Neural cell (in vitro differentiated cells): Measurements from ENCODE around the gene GARIN5A.

Source experiments
- EP300 ChIP-seq: fragments of 450-650 bp; conservative IDR thresholded peaks from 2 replicates; pipeline ENCODE4 v1.6.1; 2014; ENCODE audit warnings: antibody characterized with exemption, mild to moderate bottlenecking, moderate library complexity; ENCODE audit not compliant: poor library complexity, severe bottlenecking
- EZH2 ChIP-seq: fragments of 200-600, 300-800 bp; shearing (Covaris generic), sonication (generic); IDR thresholded peaks from 2 replicates; pipeline ENCODE4 v1.6.1; 2014; ENCODE audit warnings: antibody characterized with exemption, low read length, borderline replicate concordance, mild to moderate bottlenecking; ENCODE audit not compliant: insufficient read depth, poor library complexity, severe bottlenecking
- POLR2AphosphoS5 ChIP-seq: IDR thresholded peaks from 2 replicates; pipeline ENCODE4 v1.6.1; 2012
- RAD21 ChIP-seq: fragments of 450-650 bp; conservative IDR thresholded peaks from 2 replicates; pipeline ENCODE4 v1.6.1; 2014; ENCODE audit warnings: antibody characterized with exemption, mild to moderate bottlenecking, moderate library complexity
- SMC3 ChIP-seq: fragments of 450-650 bp; conservative IDR thresholded peaks from 2 replicates; pipeline ENCODE4 v1.6.1; 2014; ENCODE audit warnings: antibody characterized with exemption, mild to moderate bottlenecking, moderate library complexity; ENCODE audit not compliant: poor library complexity
- TAF1 ChIP-seq: IDR thresholded peaks from 2 replicates; pipeline ENCODE4 v1.6.1; 2012; ENCODE audit warnings: low read depth
- TF ChIP-seq, protein P1 (sequence below): fragments of 450-650 bp; IDR thresholded peaks from 2 replicates; pipeline ENCODE4 v1.5.1; 2014; ENCODE audit warnings: antibody characterized with exemption, mild to moderate bottlenecking, moderate library complexity; ENCODE audit not compliant: poor library complexity, severe bottlenecking
- TF ChIP-seq, protein P2 (sequence below): IDR thresholded peaks from 2 replicates; pipeline ENCODE4 v1.6.1; 2012; ENCODE audit warnings: borderline replicate concordance

DNA sequence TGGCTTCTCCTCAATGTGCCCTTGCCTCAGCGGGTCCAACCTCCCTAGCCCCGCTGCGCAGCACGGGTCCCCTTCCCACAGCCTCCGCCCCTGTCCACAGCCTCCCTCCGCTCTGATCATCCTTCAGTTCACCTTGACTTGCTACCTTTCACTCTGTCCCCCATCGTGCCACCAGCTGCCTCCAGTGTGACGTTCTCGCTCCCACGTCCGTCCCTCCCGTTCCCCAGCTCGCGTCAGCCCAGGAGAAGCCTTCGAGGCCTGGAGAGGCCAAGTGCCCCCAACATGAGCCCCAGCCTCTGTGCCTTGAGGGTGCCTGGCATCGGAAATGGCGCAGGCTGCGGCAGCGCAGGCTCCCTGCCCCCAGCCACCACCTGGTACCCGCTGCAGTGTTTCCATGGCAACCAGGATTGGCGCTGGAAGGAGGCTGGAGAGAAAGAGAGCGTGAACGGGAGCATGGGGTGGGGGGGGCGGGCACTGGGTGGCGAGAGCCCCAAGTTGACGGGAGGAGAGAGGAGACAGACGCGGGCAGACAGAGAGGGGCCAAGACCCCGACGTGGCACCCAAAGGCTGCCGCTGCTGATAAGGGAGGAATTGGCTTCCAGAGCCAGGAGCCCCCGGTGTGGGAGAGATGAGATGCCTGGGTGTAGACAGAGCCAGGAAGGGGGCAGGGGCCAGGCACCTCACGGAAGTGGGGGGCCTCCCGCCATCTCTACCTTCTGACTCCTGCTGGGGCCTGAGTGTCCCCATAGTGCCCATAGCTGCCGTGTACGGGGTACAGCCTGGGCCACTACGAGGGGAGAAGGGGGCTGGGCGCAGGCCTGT is 37.9 kb upstream of the GARIN5A start:
- TF ChIP-seq, protein P1, sequence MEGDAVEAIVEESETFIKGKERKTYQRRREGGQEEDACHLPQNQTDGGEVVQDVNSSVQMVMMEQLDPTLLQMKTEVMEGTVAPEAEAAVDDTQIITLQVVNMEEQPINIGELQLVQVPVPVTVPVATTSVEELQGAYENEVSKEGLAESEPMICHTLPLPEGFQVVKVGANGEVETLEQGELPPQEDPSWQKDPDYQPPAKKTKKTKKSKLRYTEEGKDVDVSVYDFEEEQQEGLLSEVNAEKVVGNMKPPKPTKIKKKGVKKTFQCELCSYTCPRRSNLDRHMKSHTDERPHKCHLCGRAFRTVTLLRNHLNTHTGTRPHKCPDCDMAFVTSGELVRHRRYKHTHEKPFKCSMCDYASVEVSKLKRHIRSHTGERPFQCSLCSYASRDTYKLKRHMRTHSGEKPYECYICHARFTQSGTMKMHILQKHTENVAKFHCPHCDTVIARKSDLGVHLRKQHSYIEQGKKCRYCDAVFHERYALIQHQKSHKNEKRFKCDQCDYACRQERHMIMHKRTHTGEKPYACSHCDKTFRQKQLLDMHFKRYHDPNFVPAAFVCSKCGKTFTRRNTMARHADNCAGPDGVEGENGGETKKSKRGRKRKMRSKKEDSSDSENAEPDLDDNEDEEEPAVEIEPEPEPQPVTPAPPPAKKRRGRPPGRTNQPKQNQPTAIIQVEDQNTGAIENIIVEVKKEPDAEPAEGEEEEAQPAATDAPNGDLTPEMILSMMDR: no peak
- TF ChIP-seq SMC3: no peak
- TF ChIP-seq RAD21: no peak
- TF ChIP-seq EZH2: no peak
- no peak for TF ChIP-seq EP300
- TF ChIP-seq, protein P2, sequence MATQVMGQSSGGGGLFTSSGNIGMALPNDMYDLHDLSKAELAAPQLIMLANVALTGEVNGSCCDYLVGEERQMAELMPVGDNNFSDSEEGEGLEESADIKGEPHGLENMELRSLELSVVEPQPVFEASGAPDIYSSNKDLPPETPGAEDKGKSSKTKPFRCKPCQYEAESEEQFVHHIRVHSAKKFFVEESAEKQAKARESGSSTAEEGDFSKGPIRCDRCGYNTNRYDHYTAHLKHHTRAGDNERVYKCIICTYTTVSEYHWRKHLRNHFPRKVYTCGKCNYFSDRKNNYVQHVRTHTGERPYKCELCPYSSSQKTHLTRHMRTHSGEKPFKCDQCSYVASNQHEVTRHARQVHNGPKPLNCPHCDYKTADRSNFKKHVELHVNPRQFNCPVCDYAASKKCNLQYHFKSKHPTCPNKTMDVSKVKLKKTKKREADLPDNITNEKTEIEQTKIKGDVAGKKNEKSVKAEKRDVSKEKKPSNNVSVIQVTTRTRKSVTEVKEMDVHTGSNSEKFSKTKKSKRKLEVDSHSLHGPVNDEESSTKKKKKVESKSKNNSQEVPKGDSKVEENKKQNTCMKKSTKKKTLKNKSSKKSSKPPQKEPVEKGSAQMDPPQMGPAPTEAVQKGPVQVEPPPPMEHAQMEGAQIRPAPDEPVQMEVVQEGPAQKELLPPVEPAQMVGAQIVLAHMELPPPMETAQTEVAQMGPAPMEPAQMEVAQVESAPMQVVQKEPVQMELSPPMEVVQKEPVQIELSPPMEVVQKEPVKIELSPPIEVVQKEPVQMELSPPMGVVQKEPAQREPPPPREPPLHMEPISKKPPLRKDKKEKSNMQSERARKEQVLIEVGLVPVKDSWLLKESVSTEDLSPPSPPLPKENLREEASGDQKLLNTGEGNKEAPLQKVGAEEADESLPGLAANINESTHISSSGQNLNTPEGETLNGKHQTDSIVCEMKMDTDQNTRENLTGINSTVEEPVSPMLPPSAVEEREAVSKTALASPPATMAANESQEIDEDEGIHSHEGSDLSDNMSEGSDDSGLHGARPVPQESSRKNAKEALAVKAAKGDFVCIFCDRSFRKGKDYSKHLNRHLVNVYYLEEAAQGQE: no peak
- no peak for TF ChIP-seq POLR2AphosphoS5
- TF ChIP-seq TAF1: no peak
